ENCODE results near the gene CSF2RB.

CSF2RB gene

DNA sequence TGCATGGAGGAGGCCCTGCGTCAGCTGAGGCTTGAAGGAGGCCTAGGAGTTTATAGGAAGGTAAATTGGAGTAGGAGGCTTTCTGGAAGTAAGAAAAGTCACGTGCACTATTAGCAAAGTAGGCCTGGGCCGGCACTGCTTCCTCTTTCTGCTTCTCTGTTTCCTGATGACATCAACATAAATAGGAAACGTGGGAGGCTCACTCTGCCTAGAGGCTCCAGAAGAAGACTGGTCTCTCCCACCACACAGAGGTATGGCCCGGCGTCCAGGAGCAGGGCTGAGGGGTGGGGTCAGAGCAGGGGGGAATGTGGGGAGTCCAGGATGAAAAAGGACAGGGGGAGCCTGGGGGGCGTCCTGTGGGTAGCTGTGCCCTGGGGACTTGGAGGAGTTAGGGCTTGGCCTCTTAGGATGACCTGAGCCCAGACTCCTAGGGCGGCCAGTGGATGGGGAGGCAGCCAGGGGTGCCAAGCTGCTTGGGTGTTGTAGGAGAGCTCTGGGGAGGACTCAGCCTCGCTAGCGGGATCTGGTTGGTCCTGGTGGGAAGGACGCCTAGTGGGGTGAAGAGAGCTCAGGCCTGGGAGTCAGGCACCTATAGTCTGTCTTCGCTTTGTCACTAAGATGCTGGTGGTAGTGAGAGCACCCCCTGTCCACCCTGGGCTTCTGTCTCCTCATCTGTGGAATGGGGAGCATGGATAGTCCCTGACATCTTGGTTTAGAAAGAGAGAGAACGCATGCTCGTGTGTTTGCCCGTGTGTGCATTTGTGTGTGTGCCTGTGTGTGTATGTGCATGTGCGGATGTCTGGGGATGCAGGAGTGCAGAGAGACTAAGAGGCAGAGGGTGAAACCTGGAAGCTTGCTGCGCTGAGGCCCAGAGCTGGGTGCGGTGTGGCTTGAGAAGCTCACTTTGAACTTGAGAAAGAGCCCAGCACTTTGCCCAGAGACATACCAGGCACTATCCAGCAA is at the start of gene CSF2RB:
Gene CSF2RB (plus strand): TSS at position 202 of the 963 bp plus-strand sequence. CDS start 8,580 bp downstream, outside the sequence.
- no peak for DNase-seq (ENCODE audit: low spot score)

DNA sequence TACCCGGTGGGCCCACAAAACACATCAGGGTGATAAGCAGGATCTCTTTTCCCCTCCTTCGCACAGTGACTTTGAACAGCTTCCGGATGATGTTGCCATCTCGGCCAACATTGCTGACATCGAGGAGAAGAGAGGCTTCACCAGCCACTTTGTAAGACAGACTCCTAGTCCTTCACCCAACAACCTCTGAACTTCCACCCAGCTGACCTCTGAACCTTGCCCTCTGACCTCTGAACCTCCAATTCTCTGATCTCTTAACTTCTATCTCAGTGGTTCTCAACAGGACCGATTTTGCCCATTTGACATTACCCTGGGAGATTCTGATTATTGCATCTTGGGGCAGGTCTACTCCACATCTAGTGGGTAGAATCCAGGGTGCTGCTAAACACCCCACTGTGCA is 49.4 kb upstream of the CSF2RB start:
- DNase-seq (ENCODE audit: low spot score), result no peak

DNA sequence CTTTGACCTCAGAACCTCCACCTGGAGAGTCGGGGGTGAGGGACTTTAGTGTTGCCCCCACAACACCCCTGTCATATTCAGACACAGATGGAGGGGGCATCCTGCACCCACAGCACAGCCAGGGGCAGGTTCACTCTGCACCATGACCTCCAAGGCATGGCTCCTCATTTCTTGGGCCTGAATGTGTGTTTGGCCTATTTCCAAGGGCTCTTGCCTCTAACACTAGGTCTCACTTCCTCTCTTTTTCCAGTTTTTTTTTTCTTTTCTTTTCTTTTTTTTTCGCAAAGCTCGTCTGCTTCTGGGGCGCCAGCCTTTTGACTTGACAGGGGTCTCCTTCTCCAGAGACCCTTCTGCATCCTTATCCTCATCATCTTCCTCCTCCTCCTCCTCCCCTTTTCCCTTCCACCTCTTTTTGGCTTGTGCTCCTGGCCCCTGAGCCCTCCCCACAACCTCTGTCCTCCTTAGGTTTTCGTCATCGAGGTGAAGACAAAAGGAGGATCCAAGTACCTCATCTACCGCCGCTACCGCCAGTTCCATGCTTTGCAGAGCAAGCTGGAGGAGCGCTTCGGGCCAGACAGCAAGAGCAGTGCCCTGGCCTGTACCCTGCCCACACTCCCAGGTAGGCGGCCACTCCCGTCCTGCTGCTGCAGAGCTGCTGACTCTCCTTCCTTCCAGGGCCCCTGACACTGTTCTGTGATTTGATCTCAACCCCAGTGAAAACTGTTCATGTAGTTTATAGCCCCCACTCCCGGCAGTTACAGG is 48.8 kb upstream of the CSF2RB start:
- no peak for DNase-seq (ENCODE audit: low spot score)

DNA sequence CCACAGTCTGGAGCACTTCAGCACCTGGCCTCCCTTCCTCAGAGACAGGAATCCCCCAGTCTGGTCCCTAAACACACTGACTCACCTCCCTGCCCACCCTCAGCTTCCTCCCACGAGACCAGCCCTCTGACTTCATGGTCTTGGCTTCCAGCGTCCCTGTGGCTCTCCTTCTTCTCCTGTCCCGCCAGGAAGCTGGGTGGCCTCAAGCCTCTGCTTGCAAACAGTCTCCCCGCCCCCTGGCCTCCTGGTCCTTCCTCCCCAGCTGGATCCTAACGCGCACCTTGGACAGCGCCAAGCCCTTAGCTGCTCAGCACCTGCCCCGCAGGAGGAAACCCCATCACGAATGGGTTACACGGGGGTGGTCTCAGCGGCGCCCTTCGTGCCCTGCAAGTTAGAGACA is 48.1 kb upstream of the CSF2RB start:
- DNase-seq (ENCODE audit: low spot score), result no peak

DNA sequence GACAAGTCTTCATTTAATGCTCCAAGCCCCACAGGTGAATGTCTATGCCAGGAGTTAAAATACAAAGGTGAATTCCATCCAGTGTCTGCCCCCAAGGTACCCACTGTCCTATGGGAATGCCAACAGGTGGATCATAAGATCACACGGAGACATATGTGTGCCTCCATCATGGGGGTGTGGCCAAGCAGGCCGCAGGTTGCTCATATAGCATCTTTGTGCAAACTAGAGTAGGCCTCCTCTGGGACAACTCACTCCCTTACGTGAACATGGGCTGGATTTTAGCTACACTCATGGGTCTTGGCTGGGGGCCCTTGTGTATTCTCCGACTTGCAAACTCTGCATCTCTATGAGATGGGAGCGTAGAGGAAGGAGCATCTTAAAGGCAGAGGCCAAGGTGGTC is 45.7 kb upstream of the CSF2RB start:
- no peak for DNase-seq (ENCODE audit: low spot score)

DNA sequence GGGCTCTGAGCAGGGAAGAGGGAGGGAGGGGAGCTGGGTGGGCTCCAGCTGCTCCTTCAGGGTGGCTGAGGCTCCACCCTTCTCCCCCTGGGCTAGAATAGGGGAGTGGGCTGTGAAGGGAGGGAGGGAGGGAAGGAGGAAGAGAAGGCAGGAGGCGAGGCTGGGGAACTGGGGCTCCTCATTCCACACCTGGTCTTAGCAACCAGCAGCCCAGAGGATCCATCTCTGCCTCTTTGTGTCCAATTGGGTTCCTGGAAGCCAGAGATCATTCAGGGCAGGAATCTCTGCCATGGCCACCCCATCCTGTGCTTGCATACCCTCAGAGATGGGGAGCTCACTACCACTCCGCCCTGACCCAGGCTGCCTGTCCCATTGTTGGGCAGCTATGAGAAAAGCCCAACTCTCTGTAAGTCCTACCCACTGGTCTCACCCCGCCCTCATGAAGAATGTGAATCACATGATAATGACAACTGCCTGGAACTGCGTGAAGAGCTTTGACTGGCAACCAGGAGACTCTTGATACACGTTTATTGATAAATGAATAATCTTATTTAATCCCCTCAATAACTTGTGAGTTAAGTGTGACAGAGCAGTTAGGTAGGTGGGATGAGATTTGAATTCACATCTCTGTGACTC is 44.8 kb upstream of the CSF2RB start:
- no peak for DNase-seq (ENCODE audit: low spot score)

DNA sequence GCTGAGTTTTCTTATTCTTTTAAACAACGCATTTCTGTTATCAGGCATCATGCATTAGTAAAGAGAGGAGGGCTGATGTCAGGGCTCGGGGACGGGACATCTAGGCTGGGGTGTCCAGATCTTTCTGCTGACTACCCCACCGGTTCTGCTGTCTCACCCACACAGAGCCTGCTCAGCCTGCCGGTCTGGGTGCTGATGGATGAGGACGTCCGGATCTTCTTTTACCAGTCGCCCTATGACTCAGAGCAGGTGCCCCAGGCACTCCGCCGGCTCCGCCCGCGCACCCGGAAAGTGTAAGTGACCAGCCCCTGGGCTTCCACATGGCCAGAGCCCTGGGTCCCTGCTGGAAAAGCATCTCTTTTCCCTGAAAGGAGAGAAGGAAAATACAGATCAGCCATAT is 43.2 kb upstream of the CSF2RB start:
- no peak for DNase-seq (ENCODE audit: low spot score)

DNA sequence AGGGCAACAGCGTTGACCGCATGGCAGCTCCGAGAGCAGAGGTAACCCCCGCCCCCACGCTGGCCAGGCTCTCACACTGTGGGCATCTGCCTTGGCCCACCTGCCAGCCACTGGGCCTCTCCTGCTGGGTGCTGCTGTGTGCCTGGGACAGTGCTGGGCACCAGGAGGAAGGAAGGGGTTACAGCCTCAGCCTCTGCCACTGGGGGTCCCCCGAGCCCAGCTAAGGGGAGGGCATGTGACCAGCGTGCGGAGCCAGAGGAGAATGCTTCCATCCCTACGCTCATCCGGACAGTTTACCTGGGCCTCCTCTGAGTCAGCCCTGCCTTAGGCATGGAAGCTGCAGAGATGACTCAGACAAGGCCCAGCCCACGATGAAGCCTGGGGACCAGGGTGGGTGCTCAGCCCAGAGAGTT is 41.8 kb upstream of the CSF2RB start:
- no peak for DNase-seq (ENCODE audit: low spot score)

DNA sequence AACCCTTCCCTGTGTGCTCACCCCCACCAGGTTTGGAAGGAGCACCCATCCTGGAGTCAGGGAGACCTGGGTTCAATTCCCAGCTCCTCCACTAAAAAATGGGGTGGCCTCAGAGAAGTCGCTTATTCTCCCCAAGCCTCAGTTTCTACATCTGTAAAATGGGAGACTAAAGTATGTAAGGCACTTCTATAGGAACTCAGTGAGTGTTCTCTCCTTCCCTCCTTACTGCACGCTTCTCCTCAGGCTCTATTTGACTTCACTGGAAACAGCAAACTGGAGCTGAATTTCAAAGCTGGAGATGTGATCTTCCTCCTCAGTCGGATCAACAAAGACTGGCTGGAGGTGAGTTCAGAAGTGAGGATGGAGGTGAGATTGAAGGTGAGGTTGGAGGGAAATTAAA is 41.3 kb upstream of the CSF2RB start:
- DNase-seq (ENCODE audit: low spot score), result no peak

DNA sequence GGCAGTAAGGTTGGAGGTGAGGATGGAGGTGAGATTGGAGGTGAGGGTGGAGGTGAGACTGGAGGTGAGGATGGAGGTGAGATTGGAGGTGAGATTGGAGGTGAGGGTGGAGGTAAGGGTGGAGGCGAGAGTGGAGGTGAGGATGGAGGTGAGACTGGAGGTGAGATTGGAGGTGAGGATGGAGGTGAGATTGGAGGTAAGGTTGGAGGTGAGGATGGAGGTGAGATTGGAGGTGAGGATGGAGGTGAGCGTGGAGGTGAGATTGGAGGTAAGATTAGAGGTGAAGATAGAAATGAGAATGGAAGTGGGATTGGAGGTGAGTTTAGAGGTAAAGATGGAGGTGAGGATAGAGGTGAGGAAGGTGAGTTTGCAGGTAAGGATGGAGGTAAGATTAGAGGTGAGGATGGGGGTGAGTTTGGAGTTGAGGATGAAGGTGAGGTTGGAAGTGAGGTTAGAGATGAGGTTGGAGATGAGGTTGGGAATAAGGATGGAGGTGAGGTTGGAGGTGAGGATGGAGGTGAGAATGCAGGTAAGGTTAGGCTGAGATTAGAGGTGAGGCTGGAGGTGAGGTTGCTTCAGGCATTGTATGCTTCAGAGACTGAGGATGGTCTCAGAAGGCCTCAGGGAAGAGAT is 40.4 kb upstream of the CSF2RB start:
- DNase-seq (ENCODE audit: low spot score), result no peak

DNA sequence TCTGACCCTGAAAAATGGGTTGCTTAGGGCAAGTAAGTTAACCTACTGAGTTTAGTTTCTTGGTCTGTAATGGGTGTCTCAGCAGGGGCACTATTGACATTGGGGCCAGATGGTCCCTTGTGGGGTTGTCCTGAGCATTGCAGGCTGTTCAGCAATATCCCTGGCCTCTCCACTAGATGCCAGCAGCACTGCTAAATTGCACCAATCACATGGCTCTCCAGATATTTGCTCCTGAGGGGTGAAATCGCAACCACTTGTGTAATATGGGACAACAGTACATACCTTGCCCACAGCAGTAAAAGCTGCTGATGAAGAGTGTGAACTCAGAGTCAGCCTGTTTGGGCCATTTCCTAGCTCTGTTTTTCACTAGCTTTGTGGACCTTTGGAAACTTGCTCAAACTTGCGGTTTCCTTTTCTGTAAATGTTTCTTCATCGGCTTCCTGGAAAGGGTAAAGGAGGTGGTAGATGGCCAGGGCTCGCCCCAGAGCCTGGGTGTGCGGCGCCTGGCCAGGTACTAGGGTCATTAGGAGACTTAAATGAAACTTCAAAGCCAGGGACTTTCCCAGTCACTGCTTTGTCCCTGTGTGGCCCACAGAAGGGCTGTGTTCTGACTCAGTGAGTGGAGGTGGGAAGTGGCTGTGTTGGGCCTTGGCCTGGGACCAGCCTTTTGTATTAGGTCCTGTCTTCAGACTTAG is 39.7 kb upstream of the CSF2RB start:
- peak; percentile 69 for DNase-seq (ENCODE audit: low spot score)

DNA sequence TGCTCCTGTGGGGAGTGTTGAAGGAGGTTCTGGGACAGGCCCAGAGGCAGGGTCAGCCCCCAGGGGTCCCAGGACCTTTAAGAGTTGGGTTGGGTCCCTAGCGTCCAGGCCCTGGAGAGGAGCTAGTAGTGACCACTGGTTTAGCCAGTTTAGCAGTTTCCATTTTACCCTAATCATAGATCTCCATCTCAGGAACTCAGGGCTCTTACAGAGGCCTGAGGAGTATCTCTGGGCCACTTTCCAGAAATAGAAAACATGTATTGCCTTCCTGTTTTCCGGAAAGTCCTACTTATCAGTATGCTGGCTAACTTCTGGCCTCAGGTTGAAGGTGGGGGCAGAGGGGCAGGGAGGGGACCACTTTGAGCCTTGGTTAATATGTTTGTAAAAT is 39.1 kb upstream of the CSF2RB start:
- no peak for DNase-seq (ENCODE audit: low spot score)

DNA sequence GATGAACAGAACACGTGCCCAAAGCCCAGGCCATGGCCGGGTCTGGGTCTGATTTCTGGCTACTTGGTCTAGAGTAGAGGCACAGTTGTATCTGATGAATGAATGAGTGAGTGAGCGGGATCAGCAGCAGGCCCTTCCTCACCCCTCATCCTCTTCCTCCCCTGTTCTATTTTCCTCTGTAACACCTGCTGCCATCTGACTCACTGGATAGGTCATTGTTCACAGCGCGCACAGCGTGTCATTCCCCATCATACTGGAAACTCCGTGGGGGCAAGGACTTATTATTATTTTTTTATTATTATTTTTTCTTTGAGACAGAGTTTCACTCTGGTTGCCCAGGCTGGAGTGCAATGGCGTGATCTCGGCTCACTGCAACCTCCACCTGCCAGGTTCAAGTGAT is 38.7 kb upstream of the CSF2RB start:
- no peak for DNase-seq (ENCODE audit: low spot score)

DNA sequence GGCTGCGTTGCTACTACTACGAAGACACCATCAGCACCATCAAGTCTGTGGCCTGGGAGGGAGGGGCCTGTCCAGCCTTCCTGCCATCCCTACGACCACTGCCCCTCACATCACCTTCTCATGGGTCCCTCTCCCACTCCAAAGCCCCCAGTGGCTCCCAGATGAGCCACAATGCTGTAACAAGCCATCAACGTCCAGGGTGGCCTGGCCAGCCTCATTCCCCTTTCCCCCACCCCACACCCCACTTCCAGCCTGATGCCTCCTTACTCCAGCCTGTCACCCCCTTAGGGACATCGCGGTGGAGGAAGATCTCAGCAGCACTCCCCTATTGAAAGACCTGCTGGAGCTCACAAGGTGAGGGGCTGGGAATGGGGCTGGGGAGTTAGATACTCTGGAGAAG is 37.7 kb upstream of the CSF2RB start:
- DNase-seq (ENCODE audit: low spot score), result no peak

DNA sequence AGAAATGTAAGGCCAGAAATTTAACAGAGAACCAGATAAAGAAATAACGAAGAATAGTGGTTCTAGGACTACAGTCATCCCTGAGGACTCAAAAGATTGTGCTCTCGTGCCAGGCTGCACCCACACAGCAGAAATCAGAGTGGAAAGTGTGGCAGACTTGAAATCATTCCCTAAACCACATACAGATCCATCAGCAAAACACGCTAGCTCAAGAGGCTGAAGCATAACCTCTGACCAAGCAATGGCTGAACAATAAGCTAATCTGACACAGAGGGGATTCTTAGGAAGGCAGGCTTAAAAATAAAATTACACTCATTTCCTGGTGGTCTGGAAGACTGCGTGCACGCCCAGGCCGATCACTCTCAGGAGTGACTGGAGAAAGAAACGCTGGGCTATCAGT is 33.7 kb upstream of the CSF2RB start:
- DNase-seq (ENCODE audit: low spot score), result no peak

DNA sequence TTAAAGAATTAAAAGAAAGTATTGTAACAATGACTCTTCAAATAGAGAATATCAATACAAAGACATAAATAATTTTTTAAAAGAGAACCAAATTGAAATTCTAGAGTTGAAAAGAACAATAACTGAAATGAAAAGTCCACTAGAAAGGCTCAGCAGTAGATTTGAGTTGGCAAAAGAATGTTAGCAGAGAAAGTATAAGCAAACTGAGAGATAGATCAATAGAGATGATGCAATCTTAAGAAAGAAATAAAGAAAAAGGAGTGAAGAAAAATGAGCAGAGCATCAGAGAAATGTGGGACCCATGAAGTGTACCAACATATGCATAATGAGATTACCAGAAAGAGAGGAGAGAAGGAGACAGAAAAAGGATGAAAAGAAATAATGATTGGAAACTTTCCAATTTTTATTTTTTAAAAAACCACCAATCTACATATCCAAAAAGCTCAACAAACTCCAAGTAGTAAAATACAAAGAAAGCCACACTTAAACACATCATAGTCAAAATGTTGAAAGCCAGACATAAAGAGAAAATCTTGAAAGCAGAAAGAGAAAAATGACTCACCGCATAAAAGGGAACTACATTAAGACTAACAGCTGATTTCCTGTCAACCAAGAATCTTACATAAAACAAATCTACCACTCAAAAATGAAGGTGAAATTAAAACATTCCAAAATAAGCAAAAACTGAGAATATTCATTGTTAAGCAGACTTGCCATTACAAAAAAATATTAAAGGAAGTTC is 31.8 kb upstream of the CSF2RB start:
- no peak for DNase-seq (ENCODE audit: low spot score)

DNA sequence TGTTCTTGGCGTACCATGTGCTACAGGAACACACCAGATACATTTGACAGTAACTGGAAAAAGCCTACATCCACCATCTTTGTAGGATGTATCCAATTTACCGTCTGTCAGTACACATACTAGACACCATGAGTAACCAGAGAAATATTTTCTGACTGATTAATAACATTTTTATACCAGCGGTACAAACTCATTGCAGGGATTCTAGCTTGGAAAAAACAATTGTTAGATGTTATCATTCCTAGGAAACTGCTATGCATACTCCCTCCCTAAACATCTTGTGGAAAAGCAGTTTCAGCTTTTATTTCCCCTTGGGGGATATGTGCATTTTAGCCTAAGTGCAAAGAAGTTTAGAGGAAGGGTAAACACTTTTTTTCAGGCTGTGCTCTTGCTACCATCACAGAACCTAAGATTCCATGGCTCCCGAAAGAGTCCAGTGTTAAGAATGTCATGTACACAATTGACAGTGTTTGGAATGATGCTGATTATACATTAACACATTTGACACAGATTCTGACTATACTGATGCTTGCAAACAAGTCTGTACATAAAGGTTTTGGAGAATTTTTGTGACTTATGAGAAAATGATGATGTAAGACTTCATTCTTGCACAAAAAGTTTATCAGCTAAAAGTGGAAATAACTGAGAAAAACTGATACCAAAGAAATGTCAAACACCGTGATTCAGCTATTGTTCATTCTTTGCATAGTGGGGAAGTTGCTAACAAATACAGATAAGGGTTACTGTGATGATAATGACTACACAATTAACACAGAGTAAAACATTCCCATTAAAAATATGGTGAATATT is 28.9 kb upstream of the CSF2RB start:
- DNase-seq (ENCODE audit: low spot score), result no peak

DNA sequence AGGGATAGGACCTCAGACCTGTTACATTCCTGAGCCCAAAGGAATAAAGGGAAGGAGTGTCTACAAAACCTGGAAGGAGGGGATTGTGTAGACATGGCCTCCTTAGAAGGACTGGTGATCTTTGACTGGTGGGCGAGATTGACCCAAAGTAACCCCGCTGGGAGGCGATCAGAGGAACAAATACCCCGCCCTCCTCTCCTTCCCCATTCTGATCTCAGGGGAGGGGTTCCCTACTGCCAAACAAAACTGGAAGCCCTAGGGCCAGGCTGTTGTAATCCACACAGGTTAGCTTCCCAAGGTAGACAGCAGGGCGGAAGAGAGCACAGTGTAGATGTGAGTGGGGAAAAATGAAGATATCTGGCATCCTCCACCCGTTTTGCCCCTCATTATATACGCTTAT is 28.0 kb upstream of the CSF2RB start:
- DNase-seq (ENCODE audit: low spot score), result no peak

DNA sequence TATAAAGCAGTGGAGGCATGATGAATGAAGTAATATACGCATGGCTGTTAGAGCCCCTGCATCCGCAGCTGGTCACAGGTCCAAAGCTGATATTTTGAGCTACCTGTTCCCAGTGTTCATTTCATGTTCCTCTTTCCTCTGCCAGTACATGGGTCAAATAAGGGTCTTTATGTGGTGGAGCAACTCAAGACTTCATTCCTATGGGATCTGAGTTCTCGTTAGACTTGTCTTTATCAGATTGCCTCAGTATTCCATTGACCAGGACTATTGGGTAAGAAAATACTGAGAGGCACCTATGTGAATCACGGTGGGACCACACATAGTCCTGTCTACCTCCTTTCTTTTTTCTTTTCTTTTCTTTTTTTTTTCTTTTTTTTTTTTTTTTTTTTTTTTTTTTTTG is 27.4 kb upstream of the CSF2RB start:
- no peak for DNase-seq (ENCODE audit: low spot score)

DNA sequence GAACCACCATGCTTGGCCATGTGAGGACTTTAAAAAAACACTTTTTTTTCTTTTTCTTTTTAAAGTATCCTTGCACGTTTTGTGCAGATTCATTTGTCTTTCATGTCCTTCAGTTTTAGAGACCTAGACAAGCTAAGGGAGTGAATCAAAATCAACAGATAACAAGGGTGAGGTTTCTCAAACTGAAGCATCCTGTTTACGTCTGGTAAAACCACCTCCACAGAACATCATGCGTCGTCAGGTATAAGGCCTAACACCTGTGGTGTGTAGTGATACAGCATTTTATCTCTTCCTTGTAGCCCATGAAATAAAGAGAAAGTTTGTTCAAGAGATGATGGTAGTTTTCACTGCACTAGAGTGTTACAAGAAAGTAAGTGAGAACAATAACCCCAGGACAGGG is 26.3 kb upstream of the CSF2RB start:
- DNase-seq (ENCODE audit: low spot score), result no peak

Measured in D341Med (cell line).